Measurements from ENCODE around the gene EIF4E3.

Gene EIF4E3

GRCh38 chr3:71725271-71725991 is at the start of gene EIF4E3:
Gene EIF4E3 (minus strand): TSS chr3:71725402. CDS start chr3:71725367, 35 bp downstream.
- no peak for DNase-seq (ENCODE audit: low read depth in 2 of 2)

- DNase-seq (ENCODE audit: low read depth in 2 of 2), result no peak
Measured at GRCh38 chr3:71771884-71772283, 46.7 kb upstream of the EIF4E3 start.

GRCh38 chr3:71771126-71771525 is 45.9 kb upstream of the EIF4E3 start:
- DNase-seq (ENCODE audit: low read depth in 2 of 2), result no peak

- no peak for DNase-seq (ENCODE audit: low read depth in 2 of 2)
Measured at GRCh38 chr3:71763426-71763825, 38.2 kb upstream of the EIF4E3 start.

GRCh38 chr3:71760140-71760539 is 34.9 kb upstream of the EIF4E3 start:
- DNase-seq (ENCODE audit: low read depth in 2 of 2), result no peak

GRCh38 chr3:71759401-71759800 is 34.2 kb upstream of the EIF4E3 start:
- DNase-seq (ENCODE audit: low read depth in 2 of 2), result no peak

- DNase-seq (ENCODE audit: low read depth in 2 of 2), result no peak
Measured at GRCh38 chr3:71758091-71758490, 32.9 kb upstream of the EIF4E3 start.

GRCh38 chr3:71754610-71755253 is 29.5 kb upstream of the EIF4E3 start:
- no peak for DNase-seq (ENCODE audit: low read depth in 2 of 2)

- DNase-seq (ENCODE audit: low read depth in 2 of 2), result no peak
Measured at GRCh38 chr3:71753701-71754609, 28.8 kb upstream of the EIF4E3 start, which contains the start of gene GPR27. Gene GPR27 (plus strand): TSS chr3:71753855. CDS start chr3:71754050, 195 bp downstream.

GRCh38 chr3:71752831-71753700 is 27.9 kb upstream of the EIF4E3 start:
- DNase-seq (ENCODE audit: low read depth in 2 of 2), result no peak

- no peak for DNase-seq (ENCODE audit: low read depth in 2 of 2)
Measured at GRCh38 chr3:71751602-71752001, 26.4 kb upstream of the EIF4E3 start.

- no peak for DNase-seq (ENCODE audit: low read depth in 2 of 2)
Measured at GRCh38 chr3:71744738-71745137, 19.5 kb upstream of the EIF4E3 start.

GRCh38 chr3:71742621-71743020 is 17.4 kb upstream of the EIF4E3 start:
- DNase-seq (ENCODE audit: low read depth in 2 of 2), result no peak

GRCh38 chr3:71734881-71735280 is 9.7 kb upstream of the EIF4E3 start:
- no peak for DNase-seq (ENCODE audit: low read depth in 2 of 2)

GRCh38 chr3:71733319-71733718 is 8.1 kb upstream of the EIF4E3 start:
- no peak for DNase-seq (ENCODE audit: low read depth in 2 of 2)

- DNase-seq (ENCODE audit: low read depth in 2 of 2), result no peak
Measured at GRCh38 chr3:71732637-71733036, 7.4 kb upstream of the EIF4E3 start.

GRCh38 chr3:71728632-71729342 is 3.6 kb upstream of the EIF4E3 start:
- DNase-seq (ENCODE audit: low read depth in 2 of 2), result no peak

- no peak for DNase-seq (ENCODE audit: low read depth in 2 of 2)
Measured at GRCh38 chr3:71726146-71726545, 944 bp upstream of the EIF4E3 start.

GRCh38 chr3:71724584-71725270 is 475 bp downstream of the EIF4E3 start:
- no peak for DNase-seq (ENCODE audit: low read depth in 2 of 2)

GRCh38 chr3:71724171-71724453 is 1.1 kb downstream of the EIF4E3 start:
- DNase-seq (ENCODE audit: low read depth in 2 of 2), result no peak
